ENCODE results near the gene CHRNB2. TPM values are rescaled to one million over a fixed set of nuclear protein-coding genes. Genes with fewer than 3 reads are reported as not detected.

CHRNB2 gene
- total and polyA plus RNA-seq, 11 donors = 0.03 to 0.14 (median 0.05) TPM; not detected in 7

DNA sequence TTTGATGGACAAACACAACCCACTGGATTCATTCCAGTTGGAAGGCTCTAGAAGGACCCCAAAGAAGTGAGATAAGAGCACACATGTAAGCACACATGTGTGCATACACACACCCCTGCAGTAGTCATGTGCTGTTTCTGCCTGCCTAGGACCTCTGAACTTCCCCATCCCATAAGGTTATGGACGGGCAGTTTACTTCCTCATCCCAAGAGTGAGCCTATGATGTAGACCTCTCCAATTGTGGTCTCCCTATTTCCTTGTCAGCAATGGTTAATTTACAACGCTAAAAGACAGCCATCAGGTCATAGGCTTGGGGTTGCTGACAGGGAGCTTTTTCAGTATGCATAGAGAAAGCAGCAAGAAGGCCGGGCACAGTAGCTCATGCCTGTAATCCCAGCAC, 55.8 kb downstream of the CHRNB2 start:
- H3K4me3 ChIP-seq = no peak overlapping the region
- DNase-seq (no peak), ATAC-seq (peak in 2 of 4 donors; percentile 36 to 56)
- no peaks in the 10 kb centered on the region for H3K27me3 ChIP-seq
- intact Hi-C loops (cut with DNase I) = no loop called here
- H3K4me1 ChIP-seq = peaks cover 0 to 75% (median 37%) of the 10 kb centered on the region in 12 donors
- H3K9me3 ChIP-seq = no peaks in the 10 kb centered on the region
- H3K27ac ChIP-seq = peak overlapping the region in 2 of 12 donors; percentile 7 to 59
- 74 to 90% (median 87%) methylated on average over 3 of the region's 3 CpGs for WGBS, 4 donors
- TF ChIP-seq POLR2A (IDR thresholded peaks at IDR 0.05) = no peak
- TF ChIP-seq, protein P1, sequence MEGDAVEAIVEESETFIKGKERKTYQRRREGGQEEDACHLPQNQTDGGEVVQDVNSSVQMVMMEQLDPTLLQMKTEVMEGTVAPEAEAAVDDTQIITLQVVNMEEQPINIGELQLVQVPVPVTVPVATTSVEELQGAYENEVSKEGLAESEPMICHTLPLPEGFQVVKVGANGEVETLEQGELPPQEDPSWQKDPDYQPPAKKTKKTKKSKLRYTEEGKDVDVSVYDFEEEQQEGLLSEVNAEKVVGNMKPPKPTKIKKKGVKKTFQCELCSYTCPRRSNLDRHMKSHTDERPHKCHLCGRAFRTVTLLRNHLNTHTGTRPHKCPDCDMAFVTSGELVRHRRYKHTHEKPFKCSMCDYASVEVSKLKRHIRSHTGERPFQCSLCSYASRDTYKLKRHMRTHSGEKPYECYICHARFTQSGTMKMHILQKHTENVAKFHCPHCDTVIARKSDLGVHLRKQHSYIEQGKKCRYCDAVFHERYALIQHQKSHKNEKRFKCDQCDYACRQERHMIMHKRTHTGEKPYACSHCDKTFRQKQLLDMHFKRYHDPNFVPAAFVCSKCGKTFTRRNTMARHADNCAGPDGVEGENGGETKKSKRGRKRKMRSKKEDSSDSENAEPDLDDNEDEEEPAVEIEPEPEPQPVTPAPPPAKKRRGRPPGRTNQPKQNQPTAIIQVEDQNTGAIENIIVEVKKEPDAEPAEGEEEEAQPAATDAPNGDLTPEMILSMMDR (IDR thresholded peaks at IDR 0.05) = no peak
- H3K36me3 ChIP-seq = peaks cover 0 to 25% (median 8%) of the 10 kb centered on the region in 9 donors

DNA sequence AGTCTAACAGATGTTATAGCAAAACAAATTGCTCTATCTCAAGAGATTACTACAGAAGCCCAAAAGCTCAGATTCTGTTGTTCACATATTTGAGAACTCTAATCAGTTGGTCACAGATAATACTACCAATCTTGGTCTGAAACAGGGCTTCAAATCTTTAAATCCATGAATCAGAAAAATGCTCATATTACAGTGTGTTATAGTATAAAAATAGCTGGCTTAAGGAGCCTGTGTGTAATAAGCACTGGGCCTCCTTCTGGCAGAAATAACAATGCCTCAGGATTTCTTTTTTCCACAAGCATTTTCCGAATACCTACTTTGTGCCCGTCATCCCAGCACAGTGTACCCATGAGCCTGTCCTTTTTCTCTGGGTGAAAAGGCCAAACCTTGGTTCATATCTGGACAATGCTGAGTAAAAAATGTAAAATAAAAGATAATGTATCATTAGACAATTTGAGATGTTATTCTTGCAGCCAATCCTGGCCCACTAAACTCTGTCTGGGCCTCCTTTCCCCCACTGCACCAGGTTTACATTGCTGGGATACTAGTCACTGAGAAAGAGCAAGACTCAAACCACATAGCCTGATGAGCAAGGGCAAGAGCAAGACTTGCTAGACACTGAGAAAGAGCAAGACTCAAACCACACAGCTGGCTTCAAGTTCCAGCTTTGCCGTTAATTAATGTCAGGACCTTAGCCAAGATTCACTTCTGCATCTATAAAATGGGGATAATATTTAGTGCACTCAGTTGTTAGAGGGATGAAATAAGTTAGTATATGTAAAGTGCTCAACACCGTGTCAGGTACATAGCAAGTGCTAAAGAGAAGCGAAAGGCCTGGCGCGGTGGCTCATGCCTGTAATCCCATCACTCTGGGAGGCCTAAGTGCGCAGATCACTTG, 57.4 kb downstream of the CHRNB2 start:
- intact Hi-C loops (cut with DNase I) = no loop called here
- peak overlapping the region in 2 of 12 donors; percentile 13 to 30 for H3K27ac ChIP-seq

DNA sequence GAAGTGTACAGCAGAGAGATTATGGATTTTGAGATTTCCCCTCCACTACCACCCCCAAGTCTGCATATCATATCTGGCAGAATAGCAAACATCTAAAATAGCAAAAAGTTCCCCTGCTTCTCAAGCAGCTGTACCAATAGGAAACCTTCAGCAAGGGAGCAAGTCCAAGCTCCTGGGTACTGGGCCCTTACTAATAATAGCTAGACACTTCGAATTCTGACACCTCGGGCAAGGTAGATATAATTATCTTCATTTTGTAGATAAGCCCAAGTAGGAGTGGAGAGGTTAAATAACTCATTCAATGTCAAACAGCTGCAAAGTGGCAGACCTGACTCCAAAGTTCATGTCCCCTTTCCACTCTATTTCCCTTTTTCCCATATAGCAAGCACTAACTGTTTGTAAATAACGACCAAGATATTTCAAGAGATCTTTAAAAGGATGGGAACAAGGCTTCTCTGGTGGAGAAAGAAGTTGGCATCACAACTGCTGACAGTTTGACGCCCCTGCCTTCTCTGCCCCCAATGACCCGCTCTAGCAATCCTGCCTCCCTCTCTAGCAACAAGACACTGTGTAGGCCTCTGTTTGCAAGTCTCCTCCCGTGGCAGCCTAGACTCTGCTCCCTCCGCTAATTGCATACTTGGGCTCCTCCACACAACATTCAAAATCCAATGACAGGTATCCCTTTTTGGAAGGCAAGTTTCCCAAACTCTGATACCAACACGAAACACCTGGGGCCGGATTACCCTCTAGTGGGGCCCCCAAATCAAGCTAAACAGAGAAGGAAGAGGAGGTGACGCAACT, 59.1 kb downstream of the CHRNB2 start:
- TF ChIP-seq, protein P1 (IDR thresholded peaks at IDR 0.05) = no peak
- TF ChIP-seq POLR2A (IDR thresholded peaks at IDR 0.05) = no peak
- intact Hi-C loops (cut with DNase I) = no loop called here
- 9 to 16% (median 13%) methylated on average over 10 of the region's 10 CpGs for WGBS, 4 donors
- H3K4me3 ChIP-seq = peak overlapping the region; percentile 84 to 100 (median 94)
- peak in 3 of 4 donors; percentile 19 to 51 (median 39) for ATAC-seq
- H3K27me3 ChIP-seq = no peaks in the 10 kb centered on the region
- DNase-seq = no peak
- H3K27ac ChIP-seq = peak overlapping the region; percentile 46 to 96 (median 93)
- peaks cover 0 to 12% (median 8%) of the 10 kb centered on the region in 9 donors for H3K36me3 ChIP-seq
- H3K9me3 ChIP-seq = peaks cover 0 to 14% (median 3%) of the 10 kb centered on the region in 12 donors
- H3K4me1 ChIP-seq = peaks cover 0 to 53% (median 29%) of the 10 kb centered on the region in 12 donors

More for the DNA sequence above, 57.4 kb downstream of the CHRNB2 start:
- DNase-seq (no peak), ATAC-seq (no peak)
- 75 to 85% (median 82%) methylated on average over 8 of the region's 8 CpGs for WGBS, 4 donors
- Histone ChIP-seq H3K36me3 (peaks cover 0 to 13% (median 8%) of the 10 kb centered on the region in 9 donors), H3K4me3 (no peak overlapping the region), H3K27me3 (no peaks in the 10 kb centered on the region), H3K4me1 (peaks cover 0 to 68% (median 36%) of the 10 kb centered on the region in 12 donors), H3K9me3 (peaks cover 0 to 11% (median 3%) of the 10 kb centered on the region in 12 donors)
- TF ChIP-seq, protein P1 (IDR thresholded peaks at IDR 0.05) = no peak
- no peak for TF ChIP-seq POLR2A (IDR thresholded peaks at IDR 0.05)
